Upper lobe of right lung (tissue), 1 donor: ENCODE results near the gene LMOD1. TPM values are rescaled to one million over a fixed set of nuclear protein-coding genes. Genes with fewer than 3 reads are reported as not detected.

Experiments used
- ATAC-seq: fragments of 200-7000 bp; cut with Tn5 transposase; one replicate; pipeline ENCODE4 v1.9.1; 2020; ENCODE audit warnings: mild to moderate bottlenecking, moderate library complexity
- DNase-seq: peaks from one replicate; pipeline ENCODE4 v3.0.0-alpha.2; 2020
- H3K27ac ChIP-seq: fragments of 200-600 bp; one replicate; pipeline ENCODE4 v1.8.0; 2022
- H3K27me3 ChIP-seq: fragments of 200-600 bp; one replicate; pipeline ENCODE4 v1.8.0; 2022; ENCODE audit warnings: mild to moderate bottlenecking
- H3K36me3 ChIP-seq: fragments of 200-600 bp; one replicate; pipeline ENCODE4 v1.8.0; 2022
- H3K4me1 ChIP-seq: fragments of 200-600 bp; one replicate; pipeline ENCODE4 v1.8.0; 2022
- H3K4me3 ChIP-seq: fragments of 200-600 bp; one replicate; pipeline ENCODE4 v1.8.0; 2022; ENCODE audit warnings: mild to moderate bottlenecking
- H3K9me3 ChIP-seq: fragments of 200-600 bp; one replicate; pipeline ENCODE4 v1.8.0; 2022
- CTCF ChIP-seq: fragments of 200-600 bp; IDR thresholded peaks from one replicate; pipeline ENCODE4 v1.8.0; 2022; ENCODE audit warnings: antibody characterized with exemption
- intact Hi-C: fragments of 100-400 bp; cut with DNase I; formaldehyde crosslinking; loops from one replicate; pipeline ENCODE4 v1.11.0; 2022
- total RNA-seq: library from RNA; stranded (reverse); fragmentation: NEBNext Ultra II Directional; extraction: Animal tissue kit (Norgen Biotek cat#: 25700); gene quantifications from one replicate; pipeline ENCODE4 v1.2.1, GENCODE V29; 2021
- donor health status: DM: no; HTN: yes; CAD: no; lungs with severe emphysema.

The LMOD1 gene
- total RNA-seq, 1 donor from 2014 or later, result 38.3 TPM

GRCh38 chr1:201921952-201922558 is 24.3 kb downstream of the LMOD1 start:
- no peak overlapping the region for H3K27ac ChIP-seq
- TF ChIP-seq CTCF, result no peak
- DNase-seq (no peak), ATAC-seq (no peak)
- H3K4me1 ChIP-seq, result peaks cover 11% of the 10 kb centered on the region
- no peaks in the 10 kb centered on the region for H3K27me3 ChIP-seq
- no peak overlapping the region for H3K4me3 ChIP-seq
- H3K36me3 ChIP-seq, result no peaks in the 10 kb centered on the region
- H3K9me3 ChIP-seq, result no peaks in the 10 kb centered on the region
- intact Hi-C loops, result no loop called here

GRCh38 chr1:201918343-201918742 is 28.0 kb downstream of the LMOD1 start:
- Histone ChIP-seq H3K27me3 (no peaks in the 10 kb centered on the region), H3K4me1 (peaks cover 17% of the 10 kb centered on the region), H3K27ac (peak overlapping the region; percentile 75), H3K9me3 (no peaks in the 10 kb centered on the region), H3K4me3 (no peak overlapping the region), H3K36me3 (no peaks in the 10 kb centered on the region)
- intact Hi-C loops, result no loop called here
- ATAC-seq (no peak), DNase-seq (no peak)
- no peak for TF ChIP-seq CTCF

- Histone ChIP-seq H3K27me3 (no peaks in the 10 kb centered on the region), H3K4me3 (no peak overlapping the region), H3K4me1 (peaks cover 17% of the 10 kb centered on the region), H3K36me3 (no peaks in the 10 kb centered on the region), H3K9me3 (no peaks in the 10 kb centered on the region), H3K27ac (peak overlapping the region; percentile 75)
- TF ChIP-seq CTCF, result no peak
- ATAC-seq (peak; percentile 22), DNase-seq (no peak)
- intact Hi-C loops, result no loop called here
Observed at GRCh38 chr1:201917362-201918033, 28.9 kb downstream of the LMOD1 start.

GRCh38 chr1:201916649-201917249 is 29.6 kb downstream of the LMOD1 start:
- no peaks in the 10 kb centered on the region for H3K9me3 ChIP-seq
- H3K4me3 ChIP-seq, result no peak overlapping the region
- no peaks in the 10 kb centered on the region for H3K36me3 ChIP-seq
- TF ChIP-seq CTCF, result no peak
- intact Hi-C loops, result no loop called here
- ATAC-seq (peak; percentile 32), DNase-seq (no peak)
- H3K27ac ChIP-seq, result peak overlapping the region; percentile 75
- H3K4me1 ChIP-seq, result peaks cover 17% of the 10 kb centered on the region
- no peaks in the 10 kb centered on the region for H3K27me3 ChIP-seq

GRCh38 chr1:201914456-201915235 is 31.7 kb downstream of the LMOD1 start:
- Histone ChIP-seq H3K4me3 (no peak overlapping the region), H3K27ac (no peak overlapping the region), H3K9me3 (no peaks in the 10 kb centered on the region), H3K4me1 (peaks cover 17% of the 10 kb centered on the region), H3K27me3 (no peaks in the 10 kb centered on the region), H3K36me3 (no peaks in the 10 kb centered on the region)
- intact Hi-C loops, result no loop called here
- DNase-seq (no peak), ATAC-seq (no peak)
- TF ChIP-seq CTCF, result no peak
